Activated T-cell treated with anti-CD3 and anti-CD28 coated beads, Interleukin-2, amount 50 U/mL, for 4 hours (primary cell): Measurements from ENCODE around the gene STXBP2. TPM values are rescaled to one million over a fixed set of nuclear protein-coding genes. Genes with fewer than 3 reads are reported as not detected.

ENCODE experiments used
- ATAC-seq, 2 donors: fragments of 200-7000 bp; cut with Tn5 transposase; one replicate each; pipeline ENCODE4 v1.10.0; 2021
- DNase-seq: peaks from one replicate; pipeline ENCODE4 v3.0.0-alpha.2; 2020
- H3K27me3 Mint-ChIP-seq: one replicate; pipeline ENCODE4 v1.8.0; 2021; ENCODE audit warnings: low read depth, mixed read lengths
- H3K36me3 Mint-ChIP-seq: one replicate; pipeline ENCODE4 v1.8.0; 2022; ENCODE audit warnings: mixed read lengths; ENCODE audit not compliant: insufficient read depth
- H3K4me1 Mint-ChIP-seq: one replicate; pipeline ENCODE4 v1.8.0; 2021; ENCODE audit warnings: low read depth, mixed read lengths
- H3K4me3 Mint-ChIP-seq: one replicate; pipeline ENCODE4 v1.8.0; 2021; ENCODE audit warnings: mild to moderate bottlenecking, moderate library complexity, mixed read lengths
- H3K9me3 Mint-ChIP-seq: one replicate; pipeline ENCODE4 v1.8.0; 2021; ENCODE audit warnings: mixed read lengths
- total RNA-seq, 3 donors: library from RNA; stranded (reverse); gene quantifications; one replicate each; pipeline ENCODE4 v1.2.1, GENCODE V29; 2021

The STXBP2 gene
- total RNA-seq, 3 donors from 2014 or later: 113 to 119 (median 114) TPM

DNA sequence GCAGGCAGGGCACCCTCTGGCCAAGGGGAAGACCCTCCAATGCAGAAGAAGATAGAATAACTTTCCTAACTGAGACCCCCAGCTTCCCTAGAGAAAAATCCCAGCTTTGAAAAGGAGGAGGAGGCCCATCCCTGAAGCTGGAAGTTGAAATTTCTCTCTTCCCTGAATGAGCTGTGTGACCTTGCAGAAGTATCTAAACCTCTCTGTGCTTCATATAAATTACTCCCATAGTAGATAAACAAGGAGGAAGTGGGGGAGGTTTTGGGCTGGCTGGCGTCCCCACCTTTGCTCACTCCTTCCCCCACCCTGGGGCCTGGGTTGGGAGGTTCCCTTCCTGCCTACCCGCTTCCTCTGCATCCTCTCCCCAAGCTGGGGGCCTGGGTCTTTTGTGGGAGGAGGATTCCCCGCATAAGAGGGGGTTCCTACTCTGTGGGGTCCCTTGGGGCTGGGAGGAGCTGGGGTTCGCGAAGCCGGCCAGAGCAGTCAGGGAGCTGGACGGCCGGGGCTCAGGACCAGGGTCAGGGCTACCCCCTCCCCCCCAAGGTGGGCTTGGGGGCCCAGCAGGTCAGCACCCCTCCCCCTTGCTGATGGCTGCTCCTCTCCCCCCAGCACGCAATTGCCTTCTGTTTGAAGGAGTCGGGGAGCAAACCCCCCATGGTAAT lies 29.6 kb upstream of the STXBP2 start:
- no peaks in the 10 kb centered on the region for H3K9me3 Mint-ChIP-seq
- H3K36me3 Mint-ChIP-seq: no peaks in the 10 kb centered on the region
- H3K4me1 Mint-ChIP-seq: no peaks in the 10 kb centered on the region
- peaks cover 9% of the 10 kb centered on the region for H3K27me3 Mint-ChIP-seq
- DNase-seq (no peak), ATAC-seq (no peak)
- no peak overlapping the region for H3K4me3 Mint-ChIP-seq

- H3K4me3 Mint-ChIP-seq: no peak overlapping the region
- H3K4me1 Mint-ChIP-seq: no peaks in the 10 kb centered on the region
- peaks cover 8% of the 10 kb centered on the region for H3K27me3 Mint-ChIP-seq
- no peaks in the 10 kb centered on the region for H3K9me3 Mint-ChIP-seq
- ATAC-seq (no peak), DNase-seq (no peak)
- H3K36me3 Mint-ChIP-seq: no peaks in the 10 kb centered on the region
Measured at GRCh38 chr19:7607874-7608560, 28.9 kb upstream of the STXBP2 start.

GRCh38 chr19:7610491-7611240 lies 26.2 kb upstream of the STXBP2 start:
- no peaks in the 10 kb centered on the region for H3K9me3 Mint-ChIP-seq
- no peaks in the 10 kb centered on the region for H3K4me1 Mint-ChIP-seq
- no peak overlapping the region for H3K4me3 Mint-ChIP-seq
- DNase-seq (no peak), ATAC-seq (no peak)
- H3K36me3 Mint-ChIP-seq: no peaks in the 10 kb centered on the region
- H3K27me3 Mint-ChIP-seq: no peaks in the 10 kb centered on the region

DNA sequence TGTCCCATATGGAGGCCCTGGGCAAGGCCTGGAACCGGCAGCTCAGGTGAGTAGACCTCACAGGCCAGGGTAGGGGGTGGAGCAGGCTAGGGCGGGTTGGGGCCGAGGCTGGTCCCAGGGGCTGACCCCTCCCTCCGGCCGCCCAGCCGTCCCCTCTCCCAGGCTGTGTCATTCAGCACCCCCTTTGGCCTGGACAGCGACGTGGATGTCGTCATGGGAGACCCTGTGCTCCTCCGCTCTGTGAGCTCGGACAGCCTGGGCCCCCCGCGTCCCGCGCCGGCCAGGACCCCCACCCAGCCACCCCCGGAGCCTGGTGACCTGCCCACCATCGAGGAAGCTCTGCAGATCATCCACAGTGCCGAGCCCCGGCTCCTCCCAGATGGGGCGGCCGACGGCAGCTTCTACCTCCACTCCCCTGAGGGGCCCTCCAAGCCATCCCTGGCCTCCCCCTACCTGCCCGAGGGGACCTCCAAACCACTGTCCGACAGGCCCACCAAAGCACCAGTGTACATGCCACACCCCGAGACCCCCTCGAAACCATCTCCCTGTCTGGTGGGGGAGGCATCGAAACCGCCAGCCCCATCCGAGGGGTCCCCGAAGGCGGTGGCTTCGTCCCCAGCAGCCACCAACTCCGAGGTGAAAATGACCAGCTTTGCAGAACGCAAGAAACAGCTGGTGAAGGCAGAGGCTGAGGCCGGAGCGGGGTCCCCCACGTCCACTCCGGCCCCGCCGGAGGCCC lies 25.2 kb upstream of the STXBP2 start:
- no peaks in the 10 kb centered on the region for H3K27me3 Mint-ChIP-seq
- DNase-seq (no peak), ATAC-seq (no peak)
- no peak overlapping the region for H3K4me3 Mint-ChIP-seq
- H3K4me1 Mint-ChIP-seq: no peaks in the 10 kb centered on the region
- no peaks in the 10 kb centered on the region for H3K9me3 Mint-ChIP-seq
- no peaks in the 10 kb centered on the region for H3K36me3 Mint-ChIP-seq

GRCh38 chr19:7612282-7613274 lies 24.3 kb upstream of the STXBP2 start:
- no peaks in the 10 kb centered on the region for H3K4me1 Mint-ChIP-seq
- DNase-seq (no peak), ATAC-seq (no peak)
- H3K36me3 Mint-ChIP-seq: no peaks in the 10 kb centered on the region
- H3K27me3 Mint-ChIP-seq: no peaks in the 10 kb centered on the region
- H3K9me3 Mint-ChIP-seq: no peaks in the 10 kb centered on the region
- H3K4me3 Mint-ChIP-seq: no peak overlapping the region

GRCh38 chr19:7614859-7615741 lies 21.8 kb upstream of the STXBP2 start:
- Mint-ChIP-seq H3K36me3 (peaks cover 8% of the 10 kb centered on the region), H3K27me3 (no peaks in the 10 kb centered on the region), H3K9me3 (no peaks in the 10 kb centered on the region), H3K4me3 (no peak overlapping the region), H3K4me1 (no peaks in the 10 kb centered on the region)
- ATAC-seq (no peak), DNase-seq (no peak)

DNA sequence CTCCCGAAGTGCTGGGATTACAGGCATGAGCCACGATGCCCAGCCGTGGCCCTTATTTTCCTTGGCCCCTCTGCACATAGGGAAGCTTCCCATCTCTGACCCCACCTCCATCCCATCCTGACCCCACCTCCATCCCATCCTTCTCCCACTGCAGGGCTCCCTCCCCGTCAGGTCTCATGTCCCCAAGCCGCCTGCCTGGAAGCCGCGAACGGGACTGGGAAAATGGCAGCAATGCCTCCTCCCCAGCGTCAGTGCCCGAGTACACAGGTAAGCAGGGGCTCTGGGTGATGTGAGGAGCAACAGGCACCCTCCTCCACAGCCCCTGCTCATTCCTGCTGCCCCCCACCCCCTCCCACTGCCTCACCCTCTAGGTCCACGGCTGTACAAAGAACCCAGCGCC lies 19.7 kb upstream of the STXBP2 start:
- H3K27me3 Mint-ChIP-seq: no peaks in the 10 kb centered on the region
- ATAC-seq (no peak), DNase-seq (no peak)
- no peaks in the 10 kb centered on the region for H3K4me1 Mint-ChIP-seq
- H3K9me3 Mint-ChIP-seq: no peaks in the 10 kb centered on the region
- no peak overlapping the region for H3K4me3 Mint-ChIP-seq
- H3K36me3 Mint-ChIP-seq: peaks cover 15% of the 10 kb centered on the region

GRCh38 chr19:7617735-7618134 lies 19.2 kb upstream of the STXBP2 start:
- Mint-ChIP-seq H3K4me1 (no peaks in the 10 kb centered on the region), H3K36me3 (peaks cover 16% of the 10 kb centered on the region), H3K4me3 (no peak overlapping the region), H3K9me3 (no peaks in the 10 kb centered on the region), H3K27me3 (no peaks in the 10 kb centered on the region)
- DNase-seq (no peak), ATAC-seq (no peak)

- no peak for DNase-seq
- no peak for ATAC-seq
- Mint-ChIP-seq H3K4me1 (no peaks in the 10 kb centered on the region), H3K36me3 (peaks cover 21% of the 10 kb centered on the region), H3K4me3 (no peak overlapping the region), H3K27me3 (no peaks in the 10 kb centered on the region), H3K9me3 (no peaks in the 10 kb centered on the region)
Measured at GRCh38 chr19:7618348-7618747, 18.6 kb upstream of the STXBP2 start.

DNA sequence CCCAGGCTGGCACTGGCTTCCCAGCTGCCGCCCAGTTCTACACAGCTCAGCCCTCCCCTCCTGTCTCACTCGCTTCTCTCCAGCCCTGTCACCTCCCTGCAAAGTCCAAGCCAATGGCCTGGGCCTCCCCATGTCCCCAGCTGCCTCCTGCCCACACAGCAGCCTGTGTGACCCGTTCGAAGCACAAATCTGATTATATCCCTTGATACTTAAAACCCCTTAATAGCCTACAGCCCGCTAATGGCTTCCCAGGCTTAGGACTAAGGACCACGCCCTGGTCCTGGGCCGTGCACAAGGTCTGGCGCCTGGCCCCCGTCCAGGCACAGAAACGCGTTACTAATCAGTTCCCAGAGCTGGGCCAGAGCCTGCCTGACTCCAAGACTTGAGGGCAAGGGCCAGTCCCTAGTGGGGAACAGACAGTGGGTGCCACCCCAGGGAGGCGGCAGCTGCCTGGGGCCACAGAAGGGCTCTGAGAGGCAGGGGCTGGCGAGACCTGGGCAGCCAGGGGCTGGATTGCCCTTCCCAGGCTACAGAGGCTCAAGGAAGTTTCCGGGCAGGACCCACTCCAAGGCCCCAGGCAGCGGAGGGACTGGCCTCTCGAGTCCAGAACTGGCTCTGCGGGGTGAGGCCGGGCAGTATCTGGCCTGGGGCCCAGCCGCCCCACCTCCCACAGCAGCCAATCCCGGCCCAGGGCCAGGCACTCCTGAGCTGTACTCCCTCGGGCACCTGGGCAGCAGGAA lies 18.0 kb upstream of the STXBP2 start:
- peaks cover 21% of the 10 kb centered on the region for H3K36me3 Mint-ChIP-seq
- H3K9me3 Mint-ChIP-seq: no peaks in the 10 kb centered on the region
- no peak overlapping the region for H3K4me3 Mint-ChIP-seq
- no peak for ATAC-seq
- no peaks in the 10 kb centered on the region for H3K27me3 Mint-ChIP-seq
- no peak for DNase-seq
- H3K4me1 Mint-ChIP-seq: no peaks in the 10 kb centered on the region

DNA sequence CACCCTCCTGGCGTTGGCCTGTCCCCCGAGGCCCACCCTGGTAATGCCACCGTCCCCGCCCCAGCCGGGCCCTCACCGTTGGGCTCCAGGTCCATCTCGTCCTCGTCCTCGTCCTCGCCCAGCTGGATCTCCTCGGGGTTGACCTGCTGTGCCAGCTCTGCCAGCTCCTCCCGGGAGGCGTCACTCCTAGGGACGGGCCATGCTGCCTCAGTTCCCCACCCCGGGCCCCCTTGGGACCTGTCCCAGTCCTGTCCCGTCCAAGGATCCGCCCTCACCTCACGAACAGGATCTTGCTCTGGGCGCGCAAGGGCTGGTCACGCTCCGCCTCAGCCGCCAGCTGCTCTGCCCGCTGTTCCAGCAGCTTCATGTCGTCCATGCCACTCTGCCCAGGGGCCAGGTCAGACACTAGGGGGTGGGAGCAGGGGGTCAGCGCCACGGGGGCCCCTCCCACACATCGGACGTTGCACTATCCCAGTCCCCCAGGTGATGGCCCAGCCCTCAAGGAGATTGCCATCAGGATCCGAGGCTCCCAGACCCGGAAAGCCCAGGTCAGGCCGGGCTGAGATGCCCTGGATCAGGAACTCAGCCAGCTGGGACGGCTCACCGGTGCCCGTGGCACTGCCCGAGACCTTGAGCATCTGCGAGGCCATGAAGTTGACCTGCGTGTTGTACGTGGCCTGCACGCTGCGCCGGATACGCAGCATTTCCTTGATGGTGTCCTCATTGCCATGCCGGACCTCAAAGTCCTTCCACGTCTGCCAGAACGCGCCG lies 17.1 kb upstream of the STXBP2 start:
- Mint-ChIP-seq H3K4me3 (no peak overlapping the region), H3K27me3 (no peaks in the 10 kb centered on the region), H3K4me1 (no peaks in the 10 kb centered on the region), H3K36me3 (peaks cover 21% of the 10 kb centered on the region), H3K9me3 (no peaks in the 10 kb centered on the region)
- DNase-seq (no peak), ATAC-seq (no peak)
